GM21360 (cell line): ENCODE data around the gene MED27.

ENCODE experiments used
- ATAC-seq: cut with Tn5 transposase; IDR thresholded peaks from one replicate; pipeline ENCODE4 v1.9.1; 2021; ENCODE audit warnings: mild to moderate bottlenecking, moderate library complexity; ENCODE audit not compliant: unreplicated experiment

MED27 gene

GRCh38 chr9:132002643-132003318, 76.9 kb downstream of the MED27 start:
- ATAC-seq: no peak

- no peak for ATAC-seq
Measured at GRCh38 chr9:132001567-132001966, 78.1 kb downstream of the MED27 start.

DNA sequence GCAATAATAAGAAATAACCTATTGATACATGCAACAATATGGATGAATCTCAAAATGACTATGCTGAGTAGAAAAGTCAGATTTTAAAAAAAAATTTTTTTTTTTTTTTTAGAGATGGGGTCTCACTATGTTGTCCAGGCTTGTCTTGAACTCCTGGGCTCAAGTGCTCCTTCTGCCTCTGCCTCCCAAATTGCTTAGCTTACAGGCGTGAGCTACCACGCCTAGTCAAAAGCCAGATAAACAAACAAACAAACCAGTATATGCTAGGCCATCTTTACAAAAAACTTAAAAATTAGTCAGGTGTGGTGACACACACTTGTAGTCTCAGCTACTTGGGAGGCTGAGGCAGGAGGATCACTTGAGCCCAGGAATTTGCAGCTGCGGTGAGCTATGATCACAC, 79.0 kb downstream of the MED27 start:
- no peak for ATAC-seq

DNA sequence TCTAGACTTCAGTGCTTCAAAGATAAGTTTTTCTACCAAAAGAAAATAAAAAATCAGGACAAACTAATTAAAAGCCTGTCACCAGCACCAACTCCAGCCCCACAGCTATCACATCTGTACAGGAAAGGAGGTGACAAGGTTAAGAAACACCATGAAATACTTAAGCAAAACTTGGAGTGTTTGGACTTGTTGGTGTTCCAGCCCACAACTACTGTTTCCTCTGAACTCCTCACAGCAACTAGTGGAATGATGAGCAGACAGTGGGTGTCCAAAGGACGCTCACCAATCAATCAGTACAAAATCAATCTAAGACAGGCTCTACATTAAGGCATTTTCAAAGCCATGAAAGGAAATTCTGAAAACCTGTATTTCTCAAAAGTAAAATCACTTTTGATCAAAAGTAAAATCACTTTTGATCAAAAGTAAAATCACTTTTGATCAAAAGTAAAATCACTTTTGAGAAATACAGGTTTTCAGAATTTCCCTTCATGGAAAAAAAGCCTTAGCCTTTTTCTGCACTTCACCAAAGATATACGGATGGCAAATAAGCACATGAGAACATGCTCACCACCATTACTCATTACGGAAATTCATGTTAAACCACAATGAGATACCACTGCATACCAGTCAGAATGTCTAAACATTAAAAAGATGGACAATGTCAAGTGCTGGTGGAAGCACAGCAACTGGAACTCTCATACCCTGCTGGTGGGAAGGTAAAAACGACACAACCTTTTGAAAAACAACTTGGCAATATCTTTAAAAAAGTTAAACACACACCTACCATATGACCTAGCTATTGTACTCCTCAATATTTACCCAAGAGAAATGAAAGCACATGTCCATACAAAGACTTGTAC, 79.7 kb downstream of the MED27 start:
- no peak for ATAC-seq

DNA sequence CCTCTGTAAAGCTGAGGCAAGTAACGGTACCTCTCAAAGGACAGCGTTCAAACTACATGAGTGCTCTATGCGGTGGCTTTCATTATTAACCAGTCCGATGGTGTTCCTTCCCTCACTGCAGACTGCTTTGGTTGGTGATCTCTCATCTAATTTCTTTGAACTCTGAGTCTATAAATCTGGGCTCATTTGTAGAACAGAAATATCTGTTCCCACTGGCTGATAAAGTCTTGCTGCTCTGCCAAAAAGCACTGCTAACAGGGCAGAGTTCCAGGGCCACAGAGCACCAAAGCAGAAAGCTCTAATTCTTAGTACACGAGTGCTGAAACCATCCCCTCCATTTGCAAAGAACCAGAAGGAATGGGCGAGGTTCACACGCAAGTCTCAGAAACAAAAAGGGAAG, 81.9 kb downstream of the MED27 start:
- ATAC-seq: no peak

GRCh38 chr9:131997076-131997475, 82.6 kb downstream of the MED27 start:
- ATAC-seq: no peak

DNA sequence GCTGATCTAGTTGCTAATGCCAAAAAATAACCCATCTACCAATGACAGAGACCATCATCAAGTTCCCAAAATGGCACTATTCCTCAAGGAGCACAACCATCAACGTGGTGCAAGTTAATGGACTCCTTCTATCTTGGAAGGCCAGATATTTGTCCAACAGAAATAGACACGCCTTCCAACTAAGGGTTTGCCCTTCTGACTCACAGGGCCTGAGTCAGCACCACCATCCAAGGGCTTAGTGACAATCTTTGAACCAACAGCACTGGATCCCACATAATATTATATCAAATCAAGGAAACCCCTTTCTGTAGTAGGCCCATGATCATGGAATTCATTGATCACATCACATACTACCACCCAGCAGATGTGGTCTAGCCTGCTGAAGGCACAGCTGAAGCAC, 84.3 kb downstream of the MED27 start:
- no peak for ATAC-seq

DNA sequence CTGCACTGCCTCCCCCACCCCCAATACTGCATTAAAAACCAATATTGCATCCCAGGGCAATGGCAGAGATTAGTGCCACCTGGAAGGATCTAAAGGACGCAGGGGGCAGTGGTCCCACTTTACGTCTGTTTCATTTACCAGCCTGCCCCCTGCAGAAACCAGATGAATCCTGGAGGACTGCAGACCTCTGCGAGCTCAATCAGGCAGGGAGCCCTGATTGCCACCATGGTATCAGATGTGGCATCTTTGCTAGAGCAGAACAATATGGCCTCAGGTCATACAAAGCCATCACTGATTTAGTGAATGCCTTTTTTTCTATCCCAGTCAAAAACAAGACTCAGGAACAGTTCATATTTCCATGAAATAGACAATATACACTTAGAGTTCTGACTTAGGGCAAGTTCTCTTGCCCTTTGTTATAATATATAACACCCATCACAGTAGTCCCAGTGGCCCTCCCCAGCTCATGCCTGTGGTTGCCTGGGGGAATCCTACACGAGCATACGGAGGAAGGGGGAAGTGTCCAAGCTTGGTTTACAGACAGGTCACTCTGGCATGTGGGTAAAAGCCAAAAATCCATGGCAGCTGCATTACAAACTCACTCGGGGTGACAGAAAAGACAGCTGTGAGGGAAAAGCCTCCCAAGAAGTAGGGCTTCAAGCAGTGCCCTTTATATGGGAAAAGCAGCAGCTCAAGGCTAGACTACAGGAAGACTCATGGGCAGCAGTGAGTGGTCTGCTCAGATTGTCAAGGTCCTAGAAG, 85.1 kb downstream of the MED27 start:
- no peak for ATAC-seq

GRCh38 chr9:131992906-131993657, 86.6 kb downstream of the MED27 start:
- ATAC-seq: no peak

- no peak for ATAC-seq
Measured at GRCh38 chr9:131987232-131987631, 92.4 kb downstream of the MED27 start.

- ATAC-seq: no peak
Measured at GRCh38 chr9:131986576-131986975, 93.1 kb downstream of the MED27 start.

DNA sequence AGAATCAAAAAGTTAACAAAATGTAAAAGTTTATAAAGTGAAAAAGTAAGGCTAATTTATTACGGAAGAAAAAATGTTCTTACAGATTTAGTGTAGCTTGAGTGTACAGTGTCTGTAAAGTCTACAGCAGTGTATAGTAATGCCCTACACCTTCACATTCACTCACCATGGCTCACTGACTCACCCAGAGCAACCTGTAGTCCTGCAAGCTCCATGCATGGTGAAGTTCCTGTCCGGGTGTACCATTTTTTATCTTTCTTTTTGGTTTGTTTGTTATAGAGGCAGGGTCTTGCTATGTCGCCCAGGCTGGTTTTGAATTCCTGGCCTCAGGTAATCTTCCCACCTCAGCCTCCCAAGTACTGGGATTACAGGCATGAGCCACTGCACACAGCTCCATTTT, 93.6 kb downstream of the MED27 start:
- no peak for ATAC-seq

GRCh38 chr9:131984564-131984963, 95.1 kb downstream of the MED27 start:
- ATAC-seq: no peak

DNA sequence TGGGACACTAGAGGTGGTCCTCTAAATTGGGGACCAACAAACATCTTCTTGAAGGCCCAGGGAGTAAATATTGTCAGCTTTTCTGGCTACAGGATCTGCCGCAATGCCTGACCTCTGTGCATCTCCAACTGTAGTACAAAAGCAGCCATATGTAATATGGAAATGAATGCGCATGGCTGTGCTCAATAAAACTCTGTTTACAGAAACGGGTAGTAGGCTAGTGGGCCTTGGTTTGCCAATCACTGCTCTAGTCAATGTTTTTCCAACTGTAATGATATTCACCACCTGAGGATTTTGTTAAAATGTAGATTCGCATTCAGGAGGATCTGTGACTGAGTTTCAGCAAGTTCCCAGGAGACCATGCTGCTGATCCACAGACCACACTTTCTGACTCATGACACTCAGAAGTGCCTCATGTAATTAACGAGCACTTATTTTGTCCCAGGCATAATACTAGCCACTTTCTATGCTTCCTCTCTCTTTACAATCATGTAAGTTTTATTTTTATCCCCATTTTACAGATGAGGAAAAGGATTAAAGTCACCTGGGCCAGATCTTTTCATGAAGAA, 96.9 kb downstream of the MED27 start:
- no peak for ATAC-seq

DNA sequence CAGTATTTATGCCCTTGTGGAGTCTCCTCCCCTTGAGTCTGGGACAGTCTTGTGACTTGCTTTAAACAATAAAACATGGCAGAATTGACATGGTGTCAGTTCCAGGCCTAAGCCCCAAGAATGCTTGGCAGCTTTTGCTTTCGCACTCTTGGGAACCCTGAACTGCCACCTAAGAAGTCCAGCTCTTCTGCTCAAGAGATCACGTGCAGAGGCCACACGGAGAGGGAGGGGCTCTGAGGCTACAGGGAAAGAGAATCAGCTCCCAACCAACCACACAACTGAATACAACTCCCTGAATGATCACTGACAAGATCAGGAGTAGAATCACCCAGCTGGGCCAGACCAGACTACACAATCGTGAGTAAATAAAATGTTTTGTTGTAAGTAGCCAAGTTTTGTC, 97.6 kb downstream of the MED27 start:
- ATAC-seq: no peak

DNA sequence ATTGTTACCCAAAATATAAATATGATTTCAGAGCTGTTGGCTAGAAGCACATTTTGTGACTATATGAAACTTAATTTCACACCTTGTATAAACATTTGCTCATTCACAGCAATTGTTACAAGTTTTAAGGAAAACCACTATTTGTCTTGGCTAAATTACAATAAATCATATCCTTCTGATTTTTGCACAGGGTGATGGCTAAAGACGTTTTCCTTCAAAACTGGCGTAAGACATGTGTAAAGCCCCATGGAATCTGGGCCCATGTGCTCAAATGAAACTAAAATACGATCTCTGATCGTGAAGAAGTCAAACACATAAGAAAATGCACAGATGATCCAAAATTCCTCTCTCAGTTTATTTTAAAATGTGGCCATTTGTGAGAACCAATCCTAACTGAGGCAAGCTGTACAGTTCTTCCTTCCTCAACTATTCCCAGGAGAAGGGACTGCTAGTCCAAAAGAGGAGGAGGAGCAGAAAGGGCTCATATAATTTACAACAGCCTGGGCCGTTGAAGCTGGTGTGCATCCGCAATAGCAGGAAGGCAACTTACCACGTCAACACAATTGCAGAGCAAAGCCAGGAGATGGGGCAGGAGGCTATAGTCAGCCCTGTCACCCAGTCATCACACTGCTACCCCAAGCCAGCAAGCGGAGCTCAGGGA, 98.4 kb downstream of the MED27 start:
- no peak for ATAC-seq

DNA sequence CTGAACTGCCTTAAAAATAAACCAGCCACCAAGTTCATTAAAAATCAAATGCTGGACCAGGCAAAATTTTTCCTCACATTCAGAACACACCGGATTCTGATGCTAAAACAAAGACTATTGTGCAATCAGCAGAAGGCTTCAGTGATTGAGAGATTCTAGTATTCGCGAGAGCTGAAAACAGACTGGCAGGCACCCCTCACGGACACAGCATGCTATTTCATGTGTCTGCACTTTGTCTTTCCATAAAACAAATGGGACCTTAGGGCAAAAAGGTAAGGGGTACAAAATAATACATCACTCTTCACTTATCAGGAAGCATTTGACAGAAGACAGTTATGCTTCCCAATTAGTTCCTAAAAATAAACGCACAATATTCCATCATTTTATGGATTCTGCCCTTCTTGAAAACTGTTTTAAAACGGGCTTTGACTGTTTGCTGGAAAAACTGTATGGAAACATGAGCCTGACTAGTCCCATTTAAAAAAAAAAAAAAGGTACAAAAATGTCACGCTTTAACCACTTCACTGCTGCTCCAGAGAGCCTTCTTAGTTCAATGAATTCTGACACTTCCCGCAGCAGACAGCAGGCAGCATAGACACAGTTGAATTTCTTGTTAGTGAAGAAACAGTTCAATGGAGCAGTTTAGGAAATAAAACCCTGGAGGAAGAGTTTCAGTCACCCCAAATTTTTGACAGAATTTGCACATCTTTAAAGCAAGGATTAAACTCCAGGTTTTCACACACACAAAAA, 99.2 kb downstream of the MED27 start:
- no peak for ATAC-seq

GRCh38 chr9:131977109-131977838, 102.4 kb downstream of the MED27 start:
- no peak for ATAC-seq
